Measurements from ENCODE around the gene CDKL4.

- TF ChIP-seq, protein P1, sequence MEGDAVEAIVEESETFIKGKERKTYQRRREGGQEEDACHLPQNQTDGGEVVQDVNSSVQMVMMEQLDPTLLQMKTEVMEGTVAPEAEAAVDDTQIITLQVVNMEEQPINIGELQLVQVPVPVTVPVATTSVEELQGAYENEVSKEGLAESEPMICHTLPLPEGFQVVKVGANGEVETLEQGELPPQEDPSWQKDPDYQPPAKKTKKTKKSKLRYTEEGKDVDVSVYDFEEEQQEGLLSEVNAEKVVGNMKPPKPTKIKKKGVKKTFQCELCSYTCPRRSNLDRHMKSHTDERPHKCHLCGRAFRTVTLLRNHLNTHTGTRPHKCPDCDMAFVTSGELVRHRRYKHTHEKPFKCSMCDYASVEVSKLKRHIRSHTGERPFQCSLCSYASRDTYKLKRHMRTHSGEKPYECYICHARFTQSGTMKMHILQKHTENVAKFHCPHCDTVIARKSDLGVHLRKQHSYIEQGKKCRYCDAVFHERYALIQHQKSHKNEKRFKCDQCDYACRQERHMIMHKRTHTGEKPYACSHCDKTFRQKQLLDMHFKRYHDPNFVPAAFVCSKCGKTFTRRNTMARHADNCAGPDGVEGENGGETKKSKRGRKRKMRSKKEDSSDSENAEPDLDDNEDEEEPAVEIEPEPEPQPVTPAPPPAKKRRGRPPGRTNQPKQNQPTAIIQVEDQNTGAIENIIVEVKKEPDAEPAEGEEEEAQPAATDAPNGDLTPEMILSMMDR (IDR thresholded peaks at IDR 0.05): no peak
- TF ChIP-seq POLR2AphosphoS5 (IDR thresholded peaks at IDR 0.05): no peak
Measured at GRCh38 chr2:39174022-39174421, 69.7 kb downstream of the CDKL4 start.

All from suprapubic skin (tissue), 3 donors.